Measurements from ENCODE around the gene SLC35F6. TPM values are rescaled to one million over a fixed set of nuclear protein-coding genes. Genes with fewer than 3 reads are reported as not detected.

The SLC35F6 gene
- total and polyA plus RNA-seq, 2 donors (not counting 3 experiments of a cell fraction or from before 2014, with no cell fraction given) = 34.6 to 39.8 TPM

DNA sequence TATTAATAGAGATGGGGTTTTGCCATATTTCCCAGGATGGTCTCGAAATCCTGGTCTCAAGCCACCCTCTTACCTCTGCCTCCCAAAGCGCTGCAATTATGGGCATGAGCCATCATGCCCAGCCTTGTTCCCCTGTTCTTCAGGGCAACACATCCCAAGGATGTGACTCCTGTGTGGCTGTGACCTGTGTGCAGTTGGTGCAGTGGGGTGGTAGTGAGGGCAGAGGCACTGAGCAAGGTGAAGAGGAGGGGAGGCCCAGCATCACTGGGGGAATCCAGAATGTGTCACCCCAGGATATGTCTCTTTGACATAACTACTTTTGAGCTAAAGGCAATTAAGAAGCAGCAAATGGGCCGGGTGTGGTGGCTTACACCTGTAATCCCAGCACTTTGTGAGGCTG is 45.1 kb downstream of the SLC35F6 start:
- H3K79me2 ChIP-seq (ENCODE audit: control insufficient read depth, insufficient read depth, low read length) = no peaks in the 10 kb centered on the region
- H4K20me1 ChIP-seq (replicated peaks; ENCODE audit: control insufficient read depth, extremely low read depth, insufficient read depth, low read length) = no peaks in the 10 kb centered on the region
- BruUV-seq (replicated peaks) = no TSS peak
- no peaks in the 10 kb centered on the region for H3K9me1 ChIP-seq (replicated peaks; ENCODE audit: control insufficient read depth, extremely low read depth, insufficient read depth, low read length)
- dilution Hi-C loops (cut with MboI; ENCODE audit: extremely low pct_ligation_motif_present, low sequenced_read_pairs) = no loop called here
- no peak overlapping the region for H3K27ac ChIP-seq (ENCODE audit: insufficient read depth, low read depth, low read length)
- no peaks in the 10 kb centered on the region for H3K4me1 ChIP-seq (ENCODE audit: control insufficient read depth, extremely low read depth, insufficient read depth, low read length)
- TF ChIP-seq EZH2 (IDR thresholded peaks at IDR 0.05; ENCODE audit: borderline replicate concordance, low read depth, low read length, severe bottlenecking) (no peak), JUN (IDR thresholded peaks at IDR 0.05; ENCODE audit: borderline replicate concordance, insufficient read depth, insufficient read length, low read depth) (no peak)
- TF ChIP-seq, protein P1, sequence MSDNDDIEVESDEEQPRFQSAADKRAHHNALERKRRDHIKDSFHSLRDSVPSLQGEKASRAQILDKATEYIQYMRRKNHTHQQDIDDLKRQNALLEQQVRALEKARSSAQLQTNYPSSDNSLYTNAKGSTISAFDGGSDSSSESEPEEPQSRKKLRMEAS (IDR thresholded peaks at IDR 0.05; ENCODE audit: insufficient read depth, insufficient read length) = no peak
- H2AFZ ChIP-seq (ENCODE audit: low read depth, low read length) = no peak overlapping the region
- no peaks in the 10 kb centered on the region for H3K36me3 ChIP-seq (ENCODE audit: control insufficient read depth in 2 of 2, extremely low read depth in 1 of 2, insufficient read depth in 2 of 2, low read length in 2 of 2)
- FAIRE-seq (no peak), DNase-seq (ENCODE audit: low read depth, low spot score) (no peak)
- H3K4me2 ChIP-seq (ENCODE audit: insufficient read depth, low read length) = no peak overlapping the region
- CTCF ChIA-PET = interaction anchor here (1.0 to 1.1 kb wide), 2 partner anchors 9 to 13 kb away, joined by 3 to 4 read pairs; no protein-coding TSS in a partner anchor
- POLR2A ChIA-PET = no interaction called here
- no peaks in the 10 kb centered on the region for H3K9me3 ChIP-seq (replicated peaks; ENCODE audit: control insufficient read depth, insufficient read depth, low read length)
- no peak overlapping the region for H3K4me3 ChIP-seq (replicated peaks in 1 of 3; ENCODE audit: insufficient read depth in 1 of 3, low read depth in 1 of 3, low read length in 3 of 3)
- intact Hi-C loops (cut with micrococcal nuclease) = no loop called here
- H3K27me3 ChIP-seq (ENCODE audit: control insufficient read depth in 2 of 2, insufficient read depth in 2 of 2, low read length in 2 of 2) = peaks cover 4% of the 10 kb centered on the region in 2 experiments
- H3K9ac ChIP-seq (replicated peaks; ENCODE audit: extremely low read depth, insufficient read depth, low read length) = no peak overlapping the region

DNA sequence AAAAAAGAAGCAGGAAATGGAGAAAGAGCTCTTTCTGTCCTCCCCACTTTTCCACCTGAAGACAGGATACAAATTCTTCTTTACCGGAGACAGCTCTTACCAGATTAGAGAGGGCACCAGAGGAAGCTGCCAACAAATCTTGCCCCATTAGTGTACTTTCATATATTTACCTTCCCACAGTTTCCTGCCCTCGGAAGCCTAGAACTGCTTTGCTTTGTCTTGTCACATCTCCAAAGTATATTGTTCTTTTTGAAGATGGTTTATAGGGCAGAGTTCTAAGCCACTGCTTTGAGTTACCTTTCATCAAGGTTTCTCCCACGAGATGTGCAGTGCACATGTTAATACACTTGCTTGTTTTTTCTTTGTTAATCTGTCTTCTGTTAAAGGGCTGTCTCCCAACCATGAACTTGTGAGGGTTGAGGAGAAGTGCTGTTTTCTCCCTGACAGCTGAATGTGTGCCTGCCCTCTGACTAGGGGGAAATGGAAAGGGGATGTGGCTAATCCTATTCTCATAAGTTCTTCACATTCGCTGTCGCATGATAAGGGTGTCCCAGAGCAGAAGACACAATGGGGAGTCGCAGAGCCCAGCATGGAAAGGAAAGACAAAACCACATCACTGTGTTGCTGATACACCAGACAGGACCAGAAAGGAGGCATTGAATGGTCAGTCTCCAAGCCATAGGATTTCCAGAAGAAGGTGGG is 45.9 kb downstream of the SLC35F6 start:
- Histone ChIP-seq H3K27ac (ENCODE audit: insufficient read depth, low read depth, low read length) (no peak overlapping the region), H3K9ac (replicated peaks; ENCODE audit: extremely low read depth, insufficient read depth, low read length) (no peak overlapping the region), H3K79me2 (ENCODE audit: control insufficient read depth, insufficient read depth, low read length) (no peaks in the 10 kb centered on the region), H3K4me2 (ENCODE audit: insufficient read depth, low read length) (no peak overlapping the region), H3K4me1 (ENCODE audit: control insufficient read depth, extremely low read depth, insufficient read depth, low read length) (no peaks in the 10 kb centered on the region), H3K36me3 (ENCODE audit: control insufficient read depth in 2 of 2, extremely low read depth in 1 of 2, insufficient read depth in 2 of 2, low read length in 2 of 2) (no peaks in the 10 kb centered on the region), H4K20me1 (replicated peaks; ENCODE audit: control insufficient read depth, extremely low read depth, insufficient read depth, low read length) (no peaks in the 10 kb centered on the region), H3K9me3 (replicated peaks; ENCODE audit: control insufficient read depth, insufficient read depth, low read length) (no peaks in the 10 kb centered on the region), H3K27me3 (ENCODE audit: control insufficient read depth in 2 of 2, insufficient read depth in 2 of 2, low read length in 2 of 2) (peaks cover 4% of the 10 kb centered on the region in 2 experiments), H3K4me3 (replicated peaks in 1 of 3; ENCODE audit: insufficient read depth in 1 of 3, low read depth in 1 of 3, low read length in 3 of 3) (no peak overlapping the region), H3K9me1 (replicated peaks; ENCODE audit: control insufficient read depth, extremely low read depth, insufficient read depth, low read length) (no peaks in the 10 kb centered on the region), H2AFZ (ENCODE audit: low read depth, low read length) (no peak overlapping the region)
- TF ChIP-seq EZH2 (IDR thresholded peaks at IDR 0.05; ENCODE audit: borderline replicate concordance, low read depth, low read length, severe bottlenecking) (no peak), GATA2 (IDR thresholded peaks at IDR 0.05; ENCODE audit: insufficient read depth, insufficient read length, low read depth, low read length) (no peak), JUN (IDR thresholded peaks at IDR 0.05; ENCODE audit: borderline replicate concordance, insufficient read depth, insufficient read length, low read depth) (no peak), MYC (IDR thresholded peaks at IDR 0.05; ENCODE audit: low read depth, low read length) (no peak), FOS (IDR thresholded peaks at IDR 0.05; ENCODE audit: borderline replicate concordance, insufficient read depth, low read length) (no peak), POLR2AphosphoS5 (IDR thresholded peaks at IDR 0.05; ENCODE audit: insufficient read depth, low read depth, low read length) (no peak), POLR2A (IDR thresholded peaks at IDR 0.05; ENCODE audit: low read depth, low read length) (no peak)
- TF ChIP-seq, protein P2, sequence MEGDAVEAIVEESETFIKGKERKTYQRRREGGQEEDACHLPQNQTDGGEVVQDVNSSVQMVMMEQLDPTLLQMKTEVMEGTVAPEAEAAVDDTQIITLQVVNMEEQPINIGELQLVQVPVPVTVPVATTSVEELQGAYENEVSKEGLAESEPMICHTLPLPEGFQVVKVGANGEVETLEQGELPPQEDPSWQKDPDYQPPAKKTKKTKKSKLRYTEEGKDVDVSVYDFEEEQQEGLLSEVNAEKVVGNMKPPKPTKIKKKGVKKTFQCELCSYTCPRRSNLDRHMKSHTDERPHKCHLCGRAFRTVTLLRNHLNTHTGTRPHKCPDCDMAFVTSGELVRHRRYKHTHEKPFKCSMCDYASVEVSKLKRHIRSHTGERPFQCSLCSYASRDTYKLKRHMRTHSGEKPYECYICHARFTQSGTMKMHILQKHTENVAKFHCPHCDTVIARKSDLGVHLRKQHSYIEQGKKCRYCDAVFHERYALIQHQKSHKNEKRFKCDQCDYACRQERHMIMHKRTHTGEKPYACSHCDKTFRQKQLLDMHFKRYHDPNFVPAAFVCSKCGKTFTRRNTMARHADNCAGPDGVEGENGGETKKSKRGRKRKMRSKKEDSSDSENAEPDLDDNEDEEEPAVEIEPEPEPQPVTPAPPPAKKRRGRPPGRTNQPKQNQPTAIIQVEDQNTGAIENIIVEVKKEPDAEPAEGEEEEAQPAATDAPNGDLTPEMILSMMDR (IDR thresholded peaks at IDR 0.05; ENCODE audit: extremely low read depth in 1 of 2, insufficient read depth in 1 of 2, low read depth in 1 of 2, low read length in 2 of 2) = no peak
- TF ChIP-seq, protein P1 (IDR thresholded peaks at IDR 0.05; ENCODE audit: insufficient read depth, insufficient read length) = no peak
- intact Hi-C loops (cut with micrococcal nuclease) (no loop called here), dilution Hi-C loops (cut with MboI; ENCODE audit: extremely low pct_ligation_motif_present, low sequenced_read_pairs) (no loop called here)
- FAIRE-seq (no peak), DNase-seq (ENCODE audit: low read depth, low spot score) (no peak)
- ChIA-PET POLR2A (no interaction called here), CTCF (interaction anchor here (1.0 to 1.1 kb wide), 2 partner anchors 8 to 13 kb away, joined by 3 to 4 read pairs; no protein-coding TSS in a partner anchor)
- BruUV-seq (replicated peaks) = no TSS peak

Measured in endothelial cell of umbilical vein (primary cell).